ENCODE data around the gene SCAP.
A peak's percentile ranks its signal among the peaks of the same experiment; 100 is the strongest.

The SCAP gene

GRCh38 chr3:47366833-47367232 lies 108.9 kb downstream of the SCAP start:
- DNase-seq (ENCODE audit: low spot score) (no peak), FAIRE-seq (no peak)

- FAIRE-seq (no peak), DNase-seq (ENCODE audit: low spot score) (peak; percentile 35)
These were observed 110.3 kb downstream of the SCAP start for GRCh38 chr3:47365213-47366153.
